Activated T-cell treated with anti-CD3 and anti-CD28 coated beads, Interleukin-2, amount 50 U/mL, for 24 hours (primary cell): Measurements from ENCODE around the gene RAB6B.

ENCODE experiments used
- DNase-seq: peaks from one replicate; pipeline ENCODE4 v3.0.0-alpha.2; 2020
- H3K27ac Mint-ChIP-seq: 2 replicates; pipeline ENCODE4 v1.8.0; 2020; ENCODE audit warnings: mild to moderate bottlenecking, mixed read lengths
- H3K27me3 Mint-ChIP-seq: 2 replicates; pipeline ENCODE4 v1.8.0; 2020; ENCODE audit warnings: mixed read lengths
- H3K36me3 Mint-ChIP-seq: 2 replicates; pipeline ENCODE4 v1.8.0; 2020; ENCODE audit warnings: low read depth, mixed read lengths
- H3K4me1 Mint-ChIP-seq: 2 replicates; pipeline ENCODE4 v1.8.0; 2020; ENCODE audit warnings: low read depth, mixed read lengths
- H3K4me3 Mint-ChIP-seq: 2 replicates; pipeline ENCODE4 v1.8.0; 2020; ENCODE audit warnings: mild to moderate bottlenecking, moderate library complexity, mixed read lengths
- H3K9me3 Mint-ChIP-seq: 2 replicates; pipeline ENCODE4 v1.8.0; 2020; ENCODE audit warnings: mixed read lengths

Gene RAB6B

DNA sequence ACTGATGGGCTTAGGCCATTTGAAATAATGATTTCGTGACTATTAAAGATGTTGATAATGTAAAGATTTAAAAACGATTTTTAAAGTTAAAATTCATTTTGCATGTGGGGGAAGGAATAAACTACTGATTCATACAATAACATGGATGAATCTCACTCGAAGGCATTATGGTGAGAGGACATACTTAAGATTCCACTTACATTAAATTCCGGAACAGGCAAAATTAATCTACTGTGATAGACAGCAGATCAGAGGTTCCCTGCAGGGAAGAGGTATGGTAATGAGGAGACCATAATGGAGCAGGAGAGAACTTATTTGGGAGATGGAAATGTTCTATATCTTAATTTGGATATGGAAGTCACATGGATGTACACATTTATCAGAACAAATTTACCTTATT, 28.4 kb upstream of the RAB6B start:
- Mint-ChIP-seq H3K36me3 (no peaks in the 10 kb centered on the region), H3K4me3 (no peak overlapping the region), H3K27ac (no peak overlapping the region), H3K27me3 (peaks cover 23% of the 10 kb centered on the region), H3K9me3 (no peaks in the 10 kb centered on the region), H3K4me1 (peaks cover 6% of the 10 kb centered on the region)
- DNase-seq, result no peak

DNA sequence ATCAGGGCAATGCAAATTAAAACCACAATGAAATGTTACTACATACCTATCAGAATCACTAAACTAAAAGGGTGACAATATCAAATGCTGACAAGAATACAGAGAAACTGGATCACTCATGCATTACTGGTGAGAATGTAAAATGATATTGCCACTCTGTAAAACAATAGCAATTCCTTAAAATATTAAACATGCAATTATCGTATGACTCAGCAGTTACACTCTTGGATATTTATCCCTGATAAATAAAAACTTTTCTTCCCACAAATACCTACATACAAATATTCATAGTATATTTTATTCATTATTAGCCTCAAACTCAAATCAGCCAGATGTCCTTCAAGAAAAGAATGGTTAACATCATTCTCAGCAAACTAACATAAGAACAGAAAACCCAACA, 25.9 kb upstream of the RAB6B start:
- no peak overlapping the region for H3K4me3 Mint-ChIP-seq
- no peaks in the 10 kb centered on the region for H3K4me1 Mint-ChIP-seq
- H3K36me3 Mint-ChIP-seq, result no peaks in the 10 kb centered on the region
- no peak overlapping the region for H3K27ac Mint-ChIP-seq
- peaks cover 16% of the 10 kb centered on the region for H3K27me3 Mint-ChIP-seq
- H3K9me3 Mint-ChIP-seq, result peaks cover 5% of the 10 kb centered on the region
- DNase-seq, result no peak

DNA sequence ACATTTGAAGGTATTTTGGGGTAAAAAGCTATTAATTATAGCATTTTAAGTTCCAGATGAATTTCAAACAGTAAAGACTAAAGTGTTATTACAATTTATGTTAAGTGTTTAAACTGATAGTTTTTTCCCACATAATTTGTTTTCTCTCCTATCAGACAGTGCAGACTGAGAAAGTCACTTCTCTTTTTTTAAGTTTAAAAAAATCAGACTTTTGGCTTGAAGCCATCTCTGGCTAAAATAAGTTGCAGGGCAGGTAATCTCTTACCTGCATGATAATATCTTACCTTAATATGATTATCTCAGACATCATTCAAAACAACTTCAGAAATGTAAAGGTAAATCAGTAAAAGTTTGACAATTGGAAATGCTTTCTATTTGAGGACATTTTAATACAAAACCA, 21.5 kb upstream of the RAB6B start:
- DNase-seq, result no peak
- Mint-ChIP-seq H3K27me3 (peaks cover 23% of the 10 kb centered on the region), H3K27ac (no peak overlapping the region), H3K4me3 (no peak overlapping the region), H3K9me3 (peaks cover 5% of the 10 kb centered on the region), H3K36me3 (no peaks in the 10 kb centered on the region), H3K4me1 (no peaks in the 10 kb centered on the region)

GRCh38 chr3:133915685-133916658, 20.3 kb upstream of the RAB6B start:
- DNase-seq, result no peak
- Mint-ChIP-seq H3K36me3 (no peaks in the 10 kb centered on the region), H3K4me3 (no peak overlapping the region), H3K4me1 (no peaks in the 10 kb centered on the region), H3K9me3 (peaks cover 5% of the 10 kb centered on the region), H3K27me3 (peaks cover 23% of the 10 kb centered on the region), H3K27ac (no peak overlapping the region)

- H3K4me3 Mint-ChIP-seq, result no peak overlapping the region
- peaks cover 27% of the 10 kb centered on the region for H3K27me3 Mint-ChIP-seq
- H3K4me1 Mint-ChIP-seq, result no peaks in the 10 kb centered on the region
- no peak for DNase-seq
- H3K36me3 Mint-ChIP-seq, result no peaks in the 10 kb centered on the region
- peaks cover 5% of the 10 kb centered on the region for H3K9me3 Mint-ChIP-seq
- no peak overlapping the region for H3K27ac Mint-ChIP-seq
These were observed 19.3 kb upstream of the RAB6B start for GRCh38 chr3:133914839-133915600.

DNA sequence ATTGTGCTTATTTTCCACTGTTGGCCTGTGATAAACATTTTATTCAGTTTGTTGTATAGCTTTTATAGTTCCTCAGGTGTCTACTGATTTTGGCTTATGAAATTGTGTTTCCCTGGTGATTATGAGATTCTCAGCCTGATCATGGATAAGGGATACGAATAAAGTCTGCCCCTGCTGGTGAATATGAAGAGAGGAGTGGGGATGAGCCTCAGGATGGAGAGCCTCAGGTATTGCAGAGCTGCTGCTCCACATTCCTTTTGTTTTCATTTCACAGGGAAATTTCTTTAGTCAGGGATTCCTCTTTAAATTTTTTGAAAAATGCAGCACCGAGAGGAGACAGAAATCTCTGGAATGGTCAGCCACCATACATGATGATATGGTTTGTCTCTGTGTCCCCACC, 14.7 kb upstream of the RAB6B start:
- Mint-ChIP-seq H3K27ac (no peak overlapping the region), H3K36me3 (no peaks in the 10 kb centered on the region), H3K9me3 (no peaks in the 10 kb centered on the region), H3K27me3 (peaks cover 16% of the 10 kb centered on the region), H3K4me1 (no peaks in the 10 kb centered on the region), H3K4me3 (no peak overlapping the region)
- no peak for DNase-seq

GRCh38 chr3:133905376-133905775, 9.7 kb upstream of the RAB6B start:
- Mint-ChIP-seq H3K9me3 (peaks cover 8% of the 10 kb centered on the region), H3K4me3 (no peak overlapping the region), H3K4me1 (no peaks in the 10 kb centered on the region), H3K36me3 (no peaks in the 10 kb centered on the region), H3K27ac (no peak overlapping the region), H3K27me3 (peaks cover 29% of the 10 kb centered on the region)
- no peak for DNase-seq

DNA sequence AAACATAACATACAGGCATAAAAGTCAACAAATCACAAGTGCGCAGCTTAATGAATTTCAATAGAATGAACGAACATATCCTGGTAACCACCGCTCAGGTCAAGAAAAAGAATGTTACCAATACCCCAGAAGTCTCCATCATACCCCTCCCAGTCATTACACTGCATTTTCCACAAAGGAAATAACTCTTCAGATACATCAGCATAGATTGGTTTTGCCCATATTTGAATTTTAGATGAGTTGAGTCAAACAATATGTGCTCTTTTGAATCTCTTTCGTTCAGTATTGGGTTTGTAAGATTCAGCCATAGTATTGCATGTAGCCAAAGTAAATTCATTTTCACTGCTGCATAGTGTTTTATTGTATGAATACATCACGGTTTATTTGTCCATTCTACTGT, 6.2 kb upstream of the RAB6B start:
- DNase-seq, result no peak
- H3K4me3 Mint-ChIP-seq, result no peak overlapping the region
- peaks cover 42% of the 10 kb centered on the region for H3K27me3 Mint-ChIP-seq
- H3K36me3 Mint-ChIP-seq, result no peaks in the 10 kb centered on the region
- H3K4me1 Mint-ChIP-seq, result no peaks in the 10 kb centered on the region
- peaks cover 8% of the 10 kb centered on the region for H3K9me3 Mint-ChIP-seq
- no peak overlapping the region for H3K27ac Mint-ChIP-seq

- H3K27me3 Mint-ChIP-seq, result peaks cover 50% of the 10 kb centered on the region
- no peak overlapping the region for H3K4me3 Mint-ChIP-seq
- no peak overlapping the region for H3K27ac Mint-ChIP-seq
- H3K4me1 Mint-ChIP-seq, result no peaks in the 10 kb centered on the region
- no peaks in the 10 kb centered on the region for H3K36me3 Mint-ChIP-seq
- H3K9me3 Mint-ChIP-seq, result peaks cover 8% of the 10 kb centered on the region
- DNase-seq, result no peak
These were observed 5.4 kb upstream of the RAB6B start for GRCh38 chr3:133901083-133901482.

DNA sequence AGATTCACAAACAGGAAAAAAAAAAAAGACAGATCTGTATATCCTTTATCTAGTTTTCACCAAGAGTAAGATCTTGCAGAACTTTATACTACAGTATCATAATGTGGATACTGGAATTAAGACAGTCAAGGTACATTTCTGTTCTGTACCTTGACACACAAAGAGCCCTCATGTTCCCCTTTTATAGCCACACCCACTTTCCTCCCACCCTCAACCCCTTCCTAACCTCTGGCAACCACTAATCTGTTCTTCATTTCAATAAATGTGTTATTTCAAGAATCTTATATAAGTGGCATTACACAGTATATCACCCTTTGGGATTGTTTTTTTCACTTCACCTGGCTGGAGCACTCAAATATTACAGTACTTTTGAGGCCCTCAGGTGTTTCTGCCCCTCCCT, 3.6 kb upstream of the RAB6B start:
- peaks cover 58% of the 10 kb centered on the region for H3K27me3 Mint-ChIP-seq
- peaks cover 6% of the 10 kb centered on the region for H3K4me1 Mint-ChIP-seq
- H3K9me3 Mint-ChIP-seq, result peaks cover 8% of the 10 kb centered on the region
- no peak overlapping the region for H3K4me3 Mint-ChIP-seq
- H3K27ac Mint-ChIP-seq, result no peak overlapping the region
- no peak for DNase-seq
- H3K36me3 Mint-ChIP-seq, result no peaks in the 10 kb centered on the region

DNA sequence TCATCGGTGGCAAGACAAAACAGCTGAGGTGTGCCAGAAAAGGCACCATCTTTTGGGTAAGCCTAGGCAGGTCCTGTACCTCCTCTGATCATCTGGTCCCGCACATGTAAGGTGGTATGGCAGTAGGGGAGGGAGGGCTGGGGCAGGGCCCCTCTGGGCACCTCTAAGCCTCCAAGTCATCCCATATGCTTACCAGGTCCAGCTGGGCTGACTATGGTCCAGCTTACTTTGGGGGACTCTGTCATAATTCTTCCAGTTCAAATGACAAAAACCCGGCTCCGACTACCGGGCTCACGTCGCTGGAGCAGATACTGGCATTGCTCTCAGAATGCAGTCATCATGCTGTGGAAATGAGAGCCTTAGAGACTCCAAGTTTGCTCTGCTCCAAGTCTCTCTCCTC, 1.9 kb upstream of the RAB6B start:
- peaks cover under 1% of the 10 kb centered on the region for H3K9me3 Mint-ChIP-seq
- H3K27ac Mint-ChIP-seq, result no peak overlapping the region
- peaks cover 69% of the 10 kb centered on the region for H3K27me3 Mint-ChIP-seq
- no peak for DNase-seq
- H3K4me1 Mint-ChIP-seq, result peaks cover 6% of the 10 kb centered on the region
- no peaks in the 10 kb centered on the region for H3K36me3 Mint-ChIP-seq
- H3K4me3 Mint-ChIP-seq, result no peak overlapping the region

GRCh38 chr3:133896002-133896761, 500 bp upstream of the RAB6B start:
- Mint-ChIP-seq H3K9me3 (no peaks in the 10 kb centered on the region), H3K27ac (no peak overlapping the region), H3K27me3 (peaks cover 72% of the 10 kb centered on the region), H3K36me3 (no peaks in the 10 kb centered on the region), H3K4me1 (peaks cover 6% of the 10 kb centered on the region), H3K4me3 (peak overlapping the region; percentile 67)
- DNase-seq, result no peak

DNA sequence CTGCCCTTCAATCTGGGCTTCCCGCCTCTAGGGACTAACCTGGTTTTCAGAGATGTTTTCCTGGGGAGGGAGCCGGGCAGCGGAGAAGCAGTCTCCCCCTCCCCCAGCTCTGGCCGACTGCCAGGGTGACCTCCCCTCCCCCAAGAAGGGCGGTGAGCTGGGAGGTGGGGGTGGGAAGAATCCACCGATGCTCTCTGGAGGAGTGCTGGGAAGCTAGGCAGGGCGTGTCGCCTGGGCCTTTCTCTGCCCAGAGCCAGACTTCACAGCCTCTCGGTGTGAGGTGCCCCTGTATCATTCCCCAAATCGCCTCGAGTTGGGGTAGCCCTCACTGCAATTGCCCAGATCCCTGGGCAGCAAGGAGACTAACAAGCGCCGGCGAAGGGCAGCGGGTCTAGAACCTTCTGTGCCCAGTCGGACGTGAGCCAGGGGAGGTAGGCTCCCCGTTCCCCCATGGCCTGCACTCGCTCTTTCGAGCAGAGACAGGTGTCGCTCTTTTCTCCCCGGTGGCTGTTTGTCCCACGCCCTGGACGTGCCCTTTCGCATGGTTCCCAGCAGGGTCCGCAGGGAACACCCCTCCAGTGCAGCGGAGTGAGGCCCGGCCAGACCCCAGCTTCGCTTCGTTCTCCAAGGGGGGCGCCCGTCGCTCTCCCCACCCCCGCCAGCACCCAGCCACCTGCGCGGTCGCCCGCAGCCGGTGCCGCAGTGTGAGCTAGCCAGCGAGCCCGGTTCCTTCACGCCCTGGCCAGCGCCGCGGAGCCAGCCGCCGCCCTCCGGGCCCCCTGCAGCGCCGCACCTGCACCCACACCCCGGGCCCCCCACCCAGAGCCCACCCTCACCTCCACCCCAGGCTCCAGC, 1.1 kb downstream of the RAB6B start:
- Mint-ChIP-seq H3K4me1 (peaks cover 6% of the 10 kb centered on the region), H3K9me3 (no peaks in the 10 kb centered on the region), H3K27ac (no peak overlapping the region), H3K36me3 (no peaks in the 10 kb centered on the region), H3K4me3 (peak overlapping the region; percentile 35), H3K27me3 (peaks cover 69% of the 10 kb centered on the region)
- no peak for DNase-seq
